Measurements from ENCODE around the gene SUFU.

GRCh38 chr10:102656026-102656425 lies 152.3 kb downstream of the SUFU start:
- no peak for TF ChIP-seq CTCF (conservative IDR thresholded peaks at IDR 0.05; ENCODE audit: low read depth, low read length)
- TF ChIP-seq USF2 (IDR thresholded peaks at IDR 0.05; ENCODE audit: low read depth, low read length): no peak
- TF ChIP-seq POLR2A (IDR thresholded peaks at IDR 0.05; ENCODE audit: low read depth, low read length): no peak
- TF ChIP-seq CEBPB (IDR thresholded peaks at IDR 0.05; ENCODE audit: low read depth, low read length): no peak
- TF ChIP-seq SMC3 (IDR thresholded peaks at IDR 0.05; ENCODE audit: low read depth, low read length): no peak
- no peak for TF ChIP-seq RFX5 (IDR thresholded peaks at IDR 0.05; ENCODE audit: low read depth, low read length)
- no peak for TF ChIP-seq MAZ (IDR thresholded peaks at IDR 0.05; ENCODE audit: borderline replicate concordance, low read depth, low read length)
- TF ChIP-seq RAD21 (IDR thresholded peaks at IDR 0.05; ENCODE audit: low read length): no peak
- TF ChIP-seq MXI1 (IDR thresholded peaks at IDR 0.05; ENCODE audit: borderline replicate concordance, low read depth, low read length): no peak
- TF ChIP-seq ELK1 (IDR thresholded peaks at IDR 0.05; ENCODE audit: borderline replicate concordance, low read depth, low read length): no peak

All from IMR-90 (cell line).